H7 (cell line): Measurements from ENCODE around the gene ZFR. TPM values are rescaled to one million over a fixed set of nuclear protein-coding genes. Genes with fewer than 3 reads are reported as not detected.
"Not testable (repeated sequence)": the region's sequence is repeated elsewhere in the genome, so short reads cannot be mapped to it uniquely, and the experiment has no call there.

ENCODE experiments used
- DNase-seq: peaks from one replicate; pipeline ENCODE4 v3.0.0; 2012
- H3K27me3 ChIP-seq: 2 replicates; pipeline ENCODE4 v1.6.0; 2011; ENCODE audit warnings: mild to moderate bottlenecking, low read length; ENCODE audit not compliant: control insufficient read depth, insufficient read depth
- H3K36me3 ChIP-seq: replicated peaks from 2 replicates; pipeline ENCODE4 v1.5.1; 2011; ENCODE audit warnings: low read length; ENCODE audit not compliant: control insufficient read depth, insufficient read depth
- H3K4me3 ChIP-seq: 2 replicates; pipeline ENCODE4 v1.5.1; 2011; ENCODE audit warnings: low read depth, mild to moderate bottlenecking, control low read depth, low read length, moderate library complexity; ENCODE audit not compliant: insufficient read depth
- total RNA-seq: library from RNA; depleted of rRNA; stranded (reverse); fragments of >200 nt; shearing (Covaris generic); gene quantifications from 2 replicates; pipeline ENCODE4 v1.2.3, GENCODE V29; 2014

ZFR gene
- total RNA-seq, 1 experiment from 2014 or later: 66.2 TPM

GRCh38 chr5:32439086-32439642 lies 5.4 kb downstream of the ZFR start:
- no peak for DNase-seq
- Histone ChIP-seq H3K36me3 (no peaks in the 10 kb centered on the region; the same call in 1 of the 2 replicates), H3K4me3 (no peak overlapping the region), H3K27me3 (no peaks in the 10 kb centered on the region)

GRCh38 chr5:32436553-32437242 lies 7.8 kb downstream of the ZFR start:
- no peaks in the 10 kb centered on the region for H3K27me3 ChIP-seq
- H3K4me3 ChIP-seq: no peak overlapping the region
- no peaks in the 10 kb centered on the region for H3K36me3 ChIP-seq
- no peak for DNase-seq

- H3K4me3 ChIP-seq: no peak overlapping the region
- DNase-seq: no peak
- H3K36me3 ChIP-seq: no peaks in the 10 kb centered on the region
- no peaks in the 10 kb centered on the region for H3K27me3 ChIP-seq
These were observed 9.2 kb downstream of the ZFR start for GRCh38 chr5:32435383-32435782.

GRCh38 chr5:32434221-32434620 lies 10.3 kb downstream of the ZFR start:
- Histone ChIP-seq H3K4me3 (no peak overlapping the region), H3K27me3 (no peaks in the 10 kb centered on the region), H3K36me3 (no peaks in the 10 kb centered on the region)
- DNase-seq: no peak

GRCh38 chr5:32432633-32433032 lies 11.9 kb downstream of the ZFR start:
- H3K36me3 ChIP-seq: peaks cover 2% of the 10 kb centered on the region; the same call in 1 of the 2 replicates
- no peak for DNase-seq
- no peak overlapping the region for H3K4me3 ChIP-seq
- H3K27me3 ChIP-seq: no peaks in the 10 kb centered on the region

- H3K27me3 ChIP-seq, H3K4me3 ChIP-seq, H3K36me3 ChIP-seq: not testable (repeated sequence)
These were observed 13.7 kb downstream of the ZFR start for GRCh38 chr5:32430825-32431224.

GRCh38 chr5:32428426-32428825 lies 16.1 kb downstream of the ZFR start:
- no peak for DNase-seq
- H3K4me3 ChIP-seq: no peak overlapping the region
- peaks cover 3% of the 10 kb centered on the region for H3K36me3 ChIP-seq
- no peaks in the 10 kb centered on the region for H3K27me3 ChIP-seq

More at GRCh38 chr5:32430825-32431224, 13.7 kb downstream of the ZFR start:
- DNase-seq: not testable (repeated sequence)

- peaks cover 3% of the 10 kb centered on the region for H3K36me3 ChIP-seq
- no peak overlapping the region for H3K4me3 ChIP-seq
- DNase-seq: no peak
- H3K27me3 ChIP-seq: no peaks in the 10 kb centered on the region
These were observed 17.9 kb downstream of the ZFR start for GRCh38 chr5:32426440-32427151.

- peaks cover 1% of the 10 kb centered on the region; the same call in 1 of the 2 replicates for H3K36me3 ChIP-seq
- H3K27me3 ChIP-seq: no peaks in the 10 kb centered on the region
- DNase-seq: no peak
- no peak overlapping the region for H3K4me3 ChIP-seq
These were observed 21.8 kb downstream of the ZFR start for GRCh38 chr5:32422697-32423096.

- no peak overlapping the region for H3K4me3 ChIP-seq
- no peaks in the 10 kb centered on the region for H3K36me3 ChIP-seq
These were observed 23.5 kb downstream of the ZFR start for GRCh38 chr5:32421075-32421474.

GRCh38 chr5:32420506-32420905 lies 24.0 kb downstream of the ZFR start:
- no peak overlapping the region for H3K4me3 ChIP-seq
- H3K36me3 ChIP-seq: no peaks in the 10 kb centered on the region
- no peaks in the 10 kb centered on the region for H3K27me3 ChIP-seq
- no peak for DNase-seq

More at GRCh38 chr5:32421075-32421474, 23.5 kb downstream of the ZFR start:
- DNase-seq: no peak
- no peaks in the 10 kb centered on the region for H3K27me3 ChIP-seq

GRCh38 chr5:32419791-32420190 lies 24.7 kb downstream of the ZFR start:
- Histone ChIP-seq H3K27me3 (no peaks in the 10 kb centered on the region), H3K4me3 (no peak overlapping the region), H3K36me3 (peaks cover 3% of the 10 kb centered on the region)
- no peak for DNase-seq

- DNase-seq: no peak
- Histone ChIP-seq H3K27me3 (no peaks in the 10 kb centered on the region), H3K4me3 (no peak overlapping the region), H3K36me3 (peaks cover 15% of the 10 kb centered on the region)
These were observed 30.9 kb downstream of the ZFR start for GRCh38 chr5:32413466-32414263.

- Histone ChIP-seq H3K4me3 (no peak overlapping the region), H3K27me3 (no peaks in the 10 kb centered on the region), H3K36me3 (peaks cover 17% of the 10 kb centered on the region)
- DNase-seq: no peak
These were observed 33.9 kb downstream of the ZFR start for GRCh38 chr5:32410630-32411029.
